ENCODE measurements around the gene FAM107B.
A peak's percentile ranks its signal among the peaks of the same experiment; 100 is the strongest.
"Not testable (repeated sequence)": the region's sequence is repeated elsewhere in the genome, so short reads cannot be mapped to it uniquely, and the experiment has no call there.

The FAM107B gene

DNA sequence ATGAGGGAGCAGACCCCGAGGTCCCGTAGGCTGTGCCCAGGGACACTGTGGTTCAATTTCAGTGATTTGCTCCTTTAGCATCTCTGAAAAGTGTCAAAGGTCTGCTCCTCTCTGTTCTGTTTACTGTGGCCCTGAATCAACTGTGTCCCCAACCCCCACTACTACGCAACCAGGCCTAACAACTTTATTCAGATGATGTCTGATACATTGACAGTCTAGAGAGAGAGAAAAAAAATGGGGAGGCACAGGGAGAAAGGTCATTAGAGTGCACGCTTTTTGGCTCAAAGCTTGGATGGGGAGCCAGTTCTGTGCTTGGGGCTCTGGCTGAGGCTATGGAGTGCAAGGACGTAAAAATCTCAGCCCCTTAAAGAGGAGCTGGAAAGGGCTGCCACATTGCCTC lies 77.9 kb downstream of the FAM107B start:
- DNase-seq = no peak

DNA sequence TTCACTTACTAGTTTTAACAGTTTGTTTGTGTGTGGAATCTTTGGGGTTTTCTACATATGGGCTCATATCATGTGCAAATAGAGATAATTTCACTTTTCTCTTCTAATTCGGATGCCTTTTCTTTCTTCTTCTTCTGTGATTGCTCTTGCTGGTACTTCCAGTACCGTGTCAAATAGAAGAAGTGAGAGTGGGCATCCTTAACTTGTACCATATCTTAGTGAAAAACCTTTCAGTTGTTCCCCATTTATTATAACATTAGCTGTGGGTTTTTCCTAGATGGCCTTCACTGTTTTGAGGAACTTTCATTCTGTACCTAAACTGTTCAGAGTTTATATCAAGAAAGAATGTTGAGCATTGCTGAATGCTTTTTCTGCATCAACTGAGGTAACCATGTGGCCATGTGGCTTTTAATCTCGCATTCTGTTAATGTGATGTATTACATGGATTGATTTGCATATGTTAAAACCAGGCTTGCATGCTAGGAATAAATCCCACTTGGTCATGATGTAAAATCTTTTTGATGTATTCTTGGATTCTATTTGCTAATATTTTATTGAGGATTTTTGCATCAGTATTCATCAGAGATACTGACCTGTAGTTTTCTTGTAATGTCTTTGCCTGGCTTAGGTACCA lies 78.7 kb downstream of the FAM107B start:
- DNase-seq = no peak

DNA sequence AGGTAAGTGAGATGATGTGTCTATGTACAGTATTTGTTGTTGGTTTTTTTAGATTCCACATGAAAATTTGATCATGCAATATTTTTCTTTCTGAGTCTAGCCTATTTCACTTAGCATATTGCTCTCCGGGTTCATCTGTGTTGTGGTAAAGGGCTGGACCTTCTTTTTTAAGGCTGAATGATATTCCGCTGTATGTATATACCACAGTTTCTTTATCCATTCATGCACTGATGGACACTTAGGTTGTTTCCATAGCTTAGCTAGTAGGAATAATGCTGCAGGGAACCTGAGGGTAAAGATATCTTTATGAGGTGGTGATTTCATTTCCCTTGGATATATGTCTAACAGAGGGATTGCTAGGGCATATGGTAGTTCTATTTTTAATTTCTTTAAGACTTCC lies 80.8 kb downstream of the FAM107B start:
- no peak for DNase-seq

DNA sequence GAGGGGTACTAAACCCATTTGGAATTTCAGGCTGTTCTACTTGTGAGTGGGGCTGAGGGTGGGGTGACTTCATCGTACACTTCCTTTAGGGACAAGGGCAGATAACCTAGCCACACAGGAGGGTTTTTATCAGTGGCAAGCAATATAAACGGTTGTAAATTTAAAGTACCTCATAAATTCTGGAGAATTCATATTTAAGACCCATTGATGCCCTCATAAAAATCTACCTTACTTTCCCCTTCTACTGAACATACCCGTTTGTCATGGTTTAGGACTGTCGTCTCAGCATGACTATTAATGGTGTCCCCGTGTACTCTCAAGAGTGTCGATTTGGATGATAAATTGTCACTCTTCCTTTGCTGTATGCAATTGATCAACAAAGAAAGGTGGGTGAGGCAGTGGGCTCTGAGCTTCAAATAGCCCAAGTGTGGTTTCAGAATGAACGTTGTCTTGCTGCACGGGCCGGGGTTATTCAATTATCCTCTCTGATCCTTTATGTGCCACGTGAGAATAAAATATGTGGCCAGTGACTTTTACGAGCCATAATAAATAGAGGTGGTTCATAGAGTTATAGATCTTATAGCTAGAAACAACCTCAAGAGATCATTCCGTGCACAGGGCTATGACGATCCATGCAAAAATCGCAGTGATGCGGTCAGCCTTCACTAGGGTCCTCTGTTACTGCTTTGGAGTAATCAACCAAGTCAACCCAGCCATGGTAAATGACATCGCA lies 82.2 kb downstream of the FAM107B start:
- no peak for DNase-seq

DNA sequence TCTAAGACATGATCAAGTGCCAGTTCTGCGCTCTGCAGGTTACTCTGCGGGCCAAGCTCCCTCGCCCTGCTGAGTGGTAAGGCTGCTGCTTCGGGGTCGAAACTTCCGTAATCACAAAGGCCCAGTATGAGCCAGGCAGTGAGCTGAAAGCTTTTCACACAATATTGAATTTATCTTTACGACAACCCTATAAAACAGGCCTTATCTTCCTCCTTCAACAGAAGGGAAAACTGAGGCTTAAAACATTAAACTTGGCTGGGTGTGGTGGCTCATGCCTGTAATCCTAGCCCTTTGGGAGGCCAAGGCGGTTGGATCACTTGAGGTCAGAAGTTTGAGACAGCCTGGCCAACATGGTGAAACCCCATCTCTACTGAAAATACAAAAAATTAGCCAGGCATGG lies 83.3 kb downstream of the FAM107B start:
- no peak for DNase-seq

DNA sequence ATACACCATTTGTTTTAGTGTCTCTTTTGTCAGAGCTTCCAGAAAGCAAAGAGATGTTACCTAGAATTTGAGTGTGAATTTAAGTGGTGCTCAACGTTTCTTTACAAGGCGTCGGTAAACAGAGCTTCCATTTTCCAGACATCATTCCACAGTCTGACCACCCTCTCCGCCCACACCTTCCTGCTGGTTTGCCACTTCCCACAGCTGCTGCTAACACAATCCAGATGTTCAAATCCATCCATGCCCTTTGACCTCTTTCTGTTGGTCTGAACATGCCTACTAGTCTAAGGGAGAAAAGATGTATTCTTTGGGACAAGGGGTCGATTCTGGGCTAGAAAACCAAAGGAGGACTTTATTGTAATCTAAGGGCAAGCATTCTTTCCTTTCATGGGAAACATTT lies 86.1 kb downstream of the FAM107B start:
- DNase-seq = no peak

DNA sequence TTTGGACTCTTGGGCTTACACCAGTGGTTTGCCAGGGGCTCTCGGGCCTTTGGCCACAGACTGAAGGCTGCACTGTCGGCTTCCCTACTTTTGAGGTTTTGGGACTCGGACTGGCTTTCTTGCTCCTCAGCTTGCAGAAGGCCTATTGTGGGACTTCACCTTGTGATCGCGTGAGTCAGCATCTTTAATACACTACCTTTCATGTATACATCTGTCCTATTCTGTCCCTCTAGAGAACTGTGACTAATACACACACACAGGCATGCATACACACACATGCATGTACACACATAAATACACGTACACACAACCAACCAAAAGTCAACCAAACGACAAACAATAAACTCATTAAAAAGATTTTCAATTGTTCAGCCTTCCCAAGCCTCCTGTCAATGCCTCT lies 86.5 kb downstream of the FAM107B start:
- not testable (repeated sequence) for DNase-seq

GRCh38 chr10:14687340-14687739 lies 87.4 kb downstream of the FAM107B start:
- no peak for DNase-seq

DNA sequence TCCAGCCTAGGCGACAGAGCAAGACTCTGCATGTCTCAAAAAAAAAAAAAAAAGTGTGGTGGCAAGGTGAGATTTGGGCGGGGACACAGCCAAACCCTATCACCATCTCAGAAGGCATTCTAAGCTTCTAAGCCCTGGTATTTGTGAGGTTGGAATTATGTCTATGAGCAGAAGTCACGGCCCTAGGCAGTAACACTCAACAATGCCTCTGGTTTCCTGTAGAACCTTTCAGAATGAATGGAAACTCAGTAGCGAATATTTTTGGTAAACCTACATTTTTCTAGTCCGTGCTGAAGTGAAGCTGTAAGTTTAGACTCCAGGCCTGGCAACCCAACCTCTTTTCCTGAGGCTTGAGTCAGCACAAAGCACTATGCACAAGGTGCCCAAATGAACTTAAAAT lies 88.3 kb downstream of the FAM107B start:
- no peak for DNase-seq

GRCh38 chr10:14684354-14684753 lies 90.3 kb downstream of the FAM107B start:
- no peak for DNase-seq

GRCh38 chr10:14683256-14683655 lies 91.4 kb downstream of the FAM107B start:
- DNase-seq = no peak

DNA sequence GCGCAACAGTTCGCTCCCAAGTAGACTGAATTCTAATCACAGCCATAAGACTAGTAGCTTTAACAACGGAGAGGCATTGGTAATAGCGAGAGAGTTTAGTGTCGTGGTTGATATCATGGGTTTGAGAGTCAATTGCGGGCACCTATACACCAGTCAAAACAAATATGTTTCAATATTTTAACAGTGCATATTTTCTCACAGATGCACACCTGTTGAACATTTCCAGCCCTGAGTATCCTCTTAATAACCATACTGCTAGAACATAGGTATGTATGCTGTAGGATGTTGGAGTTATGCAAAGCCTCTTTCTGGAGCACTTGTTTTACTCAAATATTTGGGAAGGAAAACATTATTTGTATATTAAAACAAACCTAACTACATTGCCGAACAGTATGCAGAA lies 92.9 kb downstream of the FAM107B start:
- DNase-seq = no peak

DNA sequence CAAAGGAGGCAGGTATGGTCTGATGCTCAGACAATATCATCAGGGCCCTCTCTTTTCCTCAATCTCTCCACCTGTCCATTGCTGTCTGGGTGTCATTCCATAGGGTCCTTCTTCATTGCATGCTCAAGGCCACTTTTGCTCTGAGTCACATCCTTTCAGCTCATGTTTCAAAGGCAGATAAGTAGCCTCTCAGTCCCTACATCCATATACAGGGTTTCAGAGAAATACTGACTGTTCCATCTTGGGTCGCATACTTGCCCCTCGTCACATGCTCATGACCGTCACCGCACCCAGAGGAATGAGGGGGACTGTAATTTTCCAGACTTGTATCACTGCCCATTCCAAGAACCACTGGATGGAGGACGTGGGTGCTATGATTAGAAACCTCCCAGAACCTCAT lies 93.4 kb downstream of the FAM107B start:
- DNase-seq = no peak

DNA sequence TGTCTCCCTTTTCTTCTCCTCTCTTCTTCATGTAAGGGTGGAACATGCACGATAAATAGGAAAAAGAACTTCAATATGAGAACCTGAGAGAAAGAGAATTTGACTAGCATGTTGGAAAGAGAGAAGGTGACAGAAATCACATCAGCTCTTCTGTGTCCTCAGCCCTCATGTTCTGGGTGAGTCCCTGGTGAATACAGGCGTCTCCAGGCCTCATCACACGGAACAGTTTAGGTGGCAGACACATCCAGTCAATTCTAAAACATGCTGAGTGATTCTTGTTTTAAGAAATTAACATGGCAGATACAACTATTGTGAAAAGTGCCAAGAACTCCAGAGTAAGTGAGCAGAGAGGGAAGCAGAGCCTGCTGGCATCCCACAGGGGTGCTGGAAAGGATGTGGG lies 96.1 kb downstream of the FAM107B start:
- DNase-seq = no peak

DNA sequence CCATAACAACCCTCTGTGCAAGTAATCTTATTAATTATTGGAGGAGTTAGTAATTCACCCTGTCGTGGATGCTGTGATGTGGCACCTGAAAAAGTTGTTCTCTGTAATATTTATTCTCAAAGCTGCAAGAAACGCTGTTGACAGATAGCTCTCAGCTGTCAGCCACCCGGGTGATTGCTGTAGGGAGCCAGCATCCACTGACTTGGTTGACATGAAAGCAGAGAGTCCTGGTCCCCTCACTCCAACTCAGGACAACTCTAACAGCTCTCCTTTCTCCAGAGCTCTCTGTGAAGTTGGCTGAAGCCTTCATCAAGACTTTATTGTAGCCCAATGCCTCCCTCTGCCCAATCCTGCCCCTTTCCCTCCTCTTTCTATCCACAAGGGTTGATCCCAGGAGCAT lies 98.0 kb downstream of the FAM107B start:
- DNase-seq = no peak

DNA sequence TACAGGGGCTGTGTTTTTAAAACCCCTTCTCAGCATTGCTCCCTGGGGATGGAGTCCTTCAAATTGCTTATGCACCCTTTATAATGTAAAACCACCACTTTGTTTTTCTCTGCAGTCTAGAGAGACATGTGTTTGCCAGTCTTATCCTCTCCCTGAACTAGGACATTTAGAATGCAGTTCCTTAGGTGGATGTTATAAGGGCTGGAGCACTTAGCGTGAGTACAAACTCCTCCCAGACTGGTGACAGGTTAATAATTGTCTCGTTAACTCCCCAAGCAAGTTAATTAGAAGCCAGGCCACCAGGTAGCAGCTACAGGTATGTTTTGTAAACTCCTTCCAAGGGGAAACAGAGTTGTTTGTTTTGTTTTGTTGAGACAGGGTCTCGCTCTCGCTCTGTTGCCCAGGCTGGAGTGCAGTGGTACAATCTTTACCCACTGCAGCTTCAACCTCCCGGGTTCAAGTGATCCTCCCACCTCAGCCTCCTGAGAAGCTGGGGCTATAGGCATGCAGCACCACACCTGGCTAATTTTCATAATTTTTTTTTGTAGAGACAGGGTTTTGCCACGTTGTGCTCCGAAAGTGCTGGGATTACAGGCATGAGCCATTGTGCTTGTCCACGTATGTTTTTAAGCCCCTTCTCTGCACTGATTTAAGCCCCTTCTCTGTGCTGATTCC lies 100.2 kb downstream of the FAM107B start:
- no peak for DNase-seq

- DNase-seq = no peak
Measured at GRCh38 chr10:14673189-14673861, 101.4 kb downstream of the FAM107B start.

DNA sequence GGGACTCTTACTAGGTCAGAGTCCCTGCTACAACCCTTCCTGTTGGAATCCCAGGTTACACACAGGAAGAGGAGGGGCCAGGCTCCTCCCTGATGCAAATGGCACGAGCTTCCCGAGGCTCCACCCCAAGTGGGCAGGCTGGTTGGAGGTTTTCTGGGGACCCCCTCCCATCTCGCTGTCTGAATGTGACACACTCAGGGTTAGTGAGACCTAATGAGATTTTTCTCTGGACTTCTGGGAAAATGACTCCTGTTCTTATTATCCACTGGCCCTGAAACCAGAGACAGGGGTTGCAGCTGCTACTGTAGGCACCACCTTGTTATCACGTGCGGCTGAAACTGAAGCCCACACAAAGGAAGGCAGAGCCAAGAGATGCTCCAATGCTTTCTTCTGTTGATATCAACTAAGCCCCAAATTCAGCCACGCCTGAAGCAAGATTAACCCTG lies 103.3 kb downstream of the FAM107B start:
- DNase-seq = no peak

GRCh38 chr10:14670551-14671240 lies 104.0 kb downstream of the FAM107B start:
- peak in 9 of 58 donors; percentile 2 to 34 (median 14) for DNase-seq

DNA sequence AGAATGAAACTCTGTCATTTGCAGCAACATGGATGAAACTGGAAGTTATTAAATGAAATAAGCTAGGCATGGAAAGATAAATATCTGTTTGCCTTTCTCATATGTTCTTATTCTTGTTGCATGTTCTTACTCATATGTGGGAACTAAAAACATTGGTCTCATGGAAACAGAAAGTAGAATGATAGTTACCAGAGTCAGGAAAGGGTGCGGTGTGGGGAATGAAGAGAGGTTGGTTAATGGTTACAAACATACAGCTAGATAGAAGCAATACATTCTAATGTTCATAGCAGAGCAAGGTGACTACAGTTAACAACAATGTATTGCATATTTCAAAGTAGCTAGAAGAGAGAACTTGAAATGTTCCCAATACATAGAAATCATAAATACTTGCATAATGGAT lies 105.1 kb downstream of the FAM107B start:
- no peak for DNase-seq

- DNase-seq = no peak
Measured at GRCh38 chr10:14667781-14668180, 106.9 kb downstream of the FAM107B start.
